Epithelial cell of proximal tubule (primary cell): ENCODE data around the gene CACNA1C. TPM values are rescaled to one million over a fixed set of nuclear protein-coding genes. Genes with fewer than 3 reads are reported as not detected.
"Not testable (repeated sequence)": the region's sequence is repeated elsewhere in the genome, so short reads cannot be mapped to it uniquely, and the experiment has no call there.

ENCODE experiments used
- DNase-seq: peaks from one replicate; pipeline ENCODE4 v3.0.0-alpha.2; 2011; ENCODE audit warnings: low read depth
- H3K4me3 ChIP-seq: 2 replicates; pipeline ENCODE4 v1.5.1; 2011; ENCODE audit warnings: low read depth, mild to moderate bottlenecking, low read length
- total RNA-seq: library from RNA; depleted of rRNA; stranded (reverse); fragments of >200 nt; gene quantifications from 2 replicates; pipeline ENCODE4 v1.2.3, GENCODE V29; 2015
- TF ChIP-seq, protein P1 (sequence below): conservative IDR thresholded peaks from 2 replicates; pipeline ENCODE4 v1.5.1; 2012; ENCODE audit warnings: low read depth, mild to moderate bottlenecking, low read length

The CACNA1C gene
- total RNA-seq, 1 donor from 2014 or later = not detected

DNA sequence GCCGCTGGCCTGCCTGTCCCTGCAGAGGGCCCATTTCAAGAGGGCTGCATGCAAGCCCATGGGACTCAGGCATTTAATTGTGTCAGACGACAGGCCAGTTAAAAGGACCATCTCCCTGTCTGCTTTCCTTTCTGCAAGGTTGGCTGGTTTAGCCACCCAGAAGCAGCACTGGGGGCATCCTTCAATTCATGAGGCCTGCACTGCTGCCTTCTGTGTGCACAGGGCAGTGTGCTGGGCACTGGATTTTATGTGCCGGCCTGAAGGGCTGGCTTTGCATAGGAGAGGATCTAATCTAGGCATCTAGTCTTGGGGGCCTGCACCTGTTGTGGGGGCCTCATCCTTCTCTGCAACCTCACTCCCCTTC is 627.9 kb downstream of the CACNA1C start:
- TF ChIP-seq, protein P1, sequence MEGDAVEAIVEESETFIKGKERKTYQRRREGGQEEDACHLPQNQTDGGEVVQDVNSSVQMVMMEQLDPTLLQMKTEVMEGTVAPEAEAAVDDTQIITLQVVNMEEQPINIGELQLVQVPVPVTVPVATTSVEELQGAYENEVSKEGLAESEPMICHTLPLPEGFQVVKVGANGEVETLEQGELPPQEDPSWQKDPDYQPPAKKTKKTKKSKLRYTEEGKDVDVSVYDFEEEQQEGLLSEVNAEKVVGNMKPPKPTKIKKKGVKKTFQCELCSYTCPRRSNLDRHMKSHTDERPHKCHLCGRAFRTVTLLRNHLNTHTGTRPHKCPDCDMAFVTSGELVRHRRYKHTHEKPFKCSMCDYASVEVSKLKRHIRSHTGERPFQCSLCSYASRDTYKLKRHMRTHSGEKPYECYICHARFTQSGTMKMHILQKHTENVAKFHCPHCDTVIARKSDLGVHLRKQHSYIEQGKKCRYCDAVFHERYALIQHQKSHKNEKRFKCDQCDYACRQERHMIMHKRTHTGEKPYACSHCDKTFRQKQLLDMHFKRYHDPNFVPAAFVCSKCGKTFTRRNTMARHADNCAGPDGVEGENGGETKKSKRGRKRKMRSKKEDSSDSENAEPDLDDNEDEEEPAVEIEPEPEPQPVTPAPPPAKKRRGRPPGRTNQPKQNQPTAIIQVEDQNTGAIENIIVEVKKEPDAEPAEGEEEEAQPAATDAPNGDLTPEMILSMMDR = no peak
- no peak overlapping the region for H3K4me3 ChIP-seq
- no peak for DNase-seq

DNA sequence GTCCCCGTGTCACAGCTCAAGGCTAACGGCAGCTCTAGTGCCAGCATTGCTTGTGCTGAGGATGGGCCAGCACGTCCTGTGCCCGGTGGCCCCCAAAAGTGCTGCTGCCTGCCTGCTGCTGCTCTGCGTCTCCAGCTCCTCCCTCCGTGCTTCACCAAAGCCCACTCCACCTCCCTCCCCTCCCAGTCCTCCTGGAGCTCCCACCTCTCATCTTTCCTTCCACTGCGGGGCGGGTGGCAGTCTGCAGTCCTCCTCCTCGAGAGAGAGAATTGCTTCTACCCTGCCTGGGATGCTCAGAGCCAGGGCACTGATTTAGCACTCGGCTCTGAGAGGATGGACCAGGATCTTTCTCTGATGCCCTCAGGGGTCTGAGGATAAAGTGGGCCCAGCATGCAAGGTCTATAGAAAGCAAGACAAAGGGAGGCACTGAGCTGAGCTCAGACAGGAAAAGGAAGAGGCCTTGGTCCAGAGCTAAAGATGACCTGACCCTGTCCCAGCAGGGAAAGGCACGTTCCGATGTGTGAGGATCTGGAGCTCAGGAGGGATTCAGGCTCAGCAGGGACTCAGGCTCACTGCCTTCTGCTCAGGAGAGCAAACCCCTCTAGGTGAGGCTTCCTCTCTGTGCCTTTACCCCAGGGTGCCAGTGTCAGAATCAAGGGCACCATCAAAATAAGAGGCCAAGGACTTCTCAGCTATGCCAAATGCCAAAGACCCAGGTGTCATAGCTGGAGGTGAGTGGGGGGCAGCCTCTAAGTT is 628.8 kb downstream of the CACNA1C start:
- no peak overlapping the region for H3K4me3 ChIP-seq
- TF ChIP-seq, protein P1 = no peak
- DNase-seq = no peak

DNA sequence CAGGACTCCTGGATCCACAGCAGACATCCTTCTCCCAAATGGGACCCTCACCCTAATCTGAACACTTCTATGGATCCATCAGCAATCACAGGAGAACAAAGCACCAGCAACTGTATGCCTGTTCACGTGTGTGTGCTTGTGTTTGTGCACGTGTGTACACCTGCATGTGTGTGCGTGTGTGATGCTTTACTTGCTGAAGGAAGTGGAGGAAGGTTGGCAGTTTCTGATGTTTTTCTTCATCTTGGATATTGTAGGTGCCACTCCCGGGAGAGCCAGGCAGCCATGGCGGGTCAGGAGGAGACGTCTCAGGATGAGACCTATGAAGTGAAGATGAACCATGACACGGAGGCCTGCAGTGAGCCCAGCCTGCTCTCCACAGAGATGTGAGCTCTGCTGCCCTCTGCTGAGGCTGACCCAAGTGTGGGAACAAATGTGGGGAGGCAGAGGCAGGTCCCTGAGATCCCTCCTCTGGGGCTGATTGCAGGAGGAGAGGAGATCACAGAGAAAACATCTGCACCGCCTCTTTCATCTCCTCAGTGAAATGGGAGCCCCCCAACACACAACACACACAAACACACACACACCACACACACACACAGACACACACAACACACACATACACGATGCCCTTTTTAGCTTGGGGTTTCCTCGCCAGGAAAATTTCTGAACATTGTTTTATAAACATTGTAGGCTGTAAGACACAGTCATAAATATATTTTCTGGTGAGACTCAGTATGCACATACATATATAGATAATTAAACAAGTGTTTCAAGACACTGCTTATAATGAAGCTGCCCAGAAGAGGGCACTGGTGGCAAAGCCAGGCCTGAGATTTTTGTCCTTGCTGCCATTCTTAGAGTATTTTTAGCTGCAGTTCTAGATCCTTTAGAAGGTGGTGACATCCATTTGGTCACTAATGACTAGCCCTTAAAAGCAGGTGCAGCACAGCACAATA is 629.8 kb downstream of the CACNA1C start:
- H3K4me3 ChIP-seq = no peak overlapping the region
- no peak for DNase-seq
- TF ChIP-seq, protein P1 = peak; percentile 58

DNA sequence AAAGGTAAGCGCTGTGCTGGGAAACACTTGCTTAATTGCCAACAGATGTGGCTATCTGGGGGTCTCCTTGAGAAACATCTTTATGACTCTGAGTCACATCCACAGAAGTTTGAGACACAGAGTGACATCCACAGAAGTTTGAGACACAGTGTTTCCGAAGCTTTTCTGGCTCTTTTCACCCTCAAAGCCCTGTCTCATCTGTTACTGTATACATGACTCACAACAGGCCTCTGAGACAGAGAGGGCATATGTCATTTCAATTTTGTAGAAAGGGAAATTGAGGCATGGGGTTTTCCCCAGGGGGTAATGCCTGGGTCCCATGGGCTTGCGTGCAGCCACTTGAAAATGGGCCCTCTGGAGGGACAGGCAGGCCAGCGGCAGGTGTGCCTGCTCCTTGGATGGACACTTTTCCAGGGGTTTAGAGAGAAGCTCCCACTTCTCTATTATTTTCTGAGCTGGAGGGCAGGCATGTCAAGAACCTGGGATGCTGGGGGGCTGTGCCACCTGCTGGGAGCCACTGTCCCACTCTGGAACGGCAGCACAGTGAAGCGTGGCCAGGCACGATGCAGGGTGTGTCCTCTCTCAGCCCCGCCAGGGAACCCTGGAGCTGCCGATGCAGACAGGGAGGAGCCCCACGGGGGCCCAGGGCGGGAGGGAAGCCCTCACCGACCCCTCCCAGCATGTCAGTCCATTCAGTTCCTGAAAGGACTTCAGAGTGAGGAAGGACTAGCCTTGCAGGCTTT is 630.7 kb downstream of the CACNA1C start:
- TF ChIP-seq, protein P1 = no peak

DNA sequence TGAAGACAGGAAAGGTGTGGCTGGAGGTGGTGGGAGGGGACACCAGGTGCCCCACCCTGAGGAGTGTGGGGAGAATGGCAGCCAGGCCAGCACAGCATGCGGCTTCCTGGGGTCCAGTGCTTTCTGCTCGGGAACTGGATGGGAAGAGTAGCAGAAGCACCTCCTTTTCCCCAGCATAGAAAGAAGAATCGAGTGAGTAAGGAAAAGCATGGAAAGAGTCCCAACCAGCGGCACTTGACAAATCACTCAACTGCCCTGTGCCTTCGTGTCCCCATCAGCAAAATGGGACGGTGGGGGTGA is 631.2 kb downstream of the CACNA1C start:
- not testable (repeated sequence) for DNase-seq, H3K4me3 ChIP-seq

More for the DNA sequence above, 630.7 kb downstream of the CACNA1C start:
- H3K4me3 ChIP-seq = no peak overlapping the region
- no peak for DNase-seq

DNA sequence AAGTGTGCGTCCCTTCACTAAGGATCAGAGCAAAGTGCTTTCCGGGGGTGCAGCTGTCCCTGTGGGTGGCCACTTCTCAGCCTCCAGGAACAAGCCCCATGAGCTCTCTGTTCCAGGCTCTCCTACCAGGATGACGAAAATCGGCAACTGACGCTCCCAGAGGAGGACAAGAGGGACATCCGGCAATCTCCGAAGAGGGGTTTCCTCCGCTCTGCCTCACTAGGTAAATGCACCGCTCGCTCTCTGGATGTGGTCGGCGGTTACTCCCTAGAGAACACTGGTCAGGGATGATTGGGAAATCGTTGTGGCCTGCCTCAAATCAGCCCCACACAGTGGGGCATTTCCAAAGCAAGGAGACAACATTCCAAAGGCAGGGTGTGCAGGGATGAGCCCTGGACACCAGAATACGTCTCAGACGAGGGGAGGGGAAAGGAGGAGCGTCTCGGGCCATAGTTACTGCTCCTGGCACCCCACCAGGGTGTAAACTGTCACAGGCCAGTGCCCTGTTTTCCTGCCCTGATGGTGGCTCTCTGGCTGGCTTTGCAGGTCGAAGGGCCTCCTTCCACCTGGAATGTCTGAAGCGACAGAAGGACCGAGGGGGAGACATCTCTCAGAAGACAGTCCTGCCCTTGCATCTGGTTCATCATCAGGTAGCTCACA is 633.0 kb downstream of the CACNA1C start:
- DNase-seq, H3K4me3 ChIP-seq: not testable (repeated sequence)

DNA sequence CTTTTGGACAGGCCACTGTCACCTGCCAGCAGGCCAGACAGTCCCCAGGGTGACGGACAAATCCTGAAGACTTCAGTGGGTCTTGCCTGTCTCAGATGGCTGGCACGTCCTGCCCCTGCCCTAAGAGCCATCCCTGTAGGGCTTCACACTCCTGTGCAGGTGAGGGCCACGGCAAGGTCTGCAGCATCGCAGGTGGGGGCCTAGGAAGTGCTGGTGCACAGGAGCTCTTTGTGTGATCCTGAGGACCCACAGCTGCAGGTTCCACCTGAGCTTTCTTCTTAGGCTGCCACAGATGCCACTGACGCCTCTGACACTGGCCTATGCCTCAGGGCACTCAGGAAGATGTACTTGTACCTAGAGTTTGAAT is 633.5 kb downstream of the CACNA1C start:
- TF ChIP-seq, protein P1 = no peak
- DNase-seq = no peak
- H3K4me3 ChIP-seq = no peak overlapping the region
